ENCODE results near the gene DTNBP1. TPM values are rescaled to one million over a fixed set of nuclear protein-coding genes. Genes with fewer than 3 reads are reported as not detected.

The DTNBP1 gene
- polyA plus RNA-seq, 2 of the 4 experiments (the other 2 are of a cell fraction): 8.4 to 8.7 TPM

- no peak for DNase-seq (ENCODE audit: low read depth in 1 of 2, low spot score in 1 of 2)
- CTCF ChIA-PET: interaction anchor here (1.8 kb wide), 1 partner anchor 105 kb away, joined by 6 read pairs; no protein-coding TSS in a partner anchor
- H3K4me3 ChIP-seq: no peak overlapping the region
- H3K27ac ChIP-seq: no peak overlapping the region
- POLR2A ChIA-PET: no interaction called here
- no peak for FAIRE-seq
- H3K4me1 ChIP-seq: no peaks in the 10 kb centered on the region
- ATAC-seq: no peak
- H3K9me3 ChIP-seq: no peaks in the 10 kb centered on the region
- WGBS (ENCODE audit: missing lambda C conversion rate): 90% methylated on average over 9 of the region's 9 CpGs
- TF ChIP-seq KDM5A (IDR thresholded peaks at IDR 0.05) (no peak), MAZ (IDR thresholded peaks at IDR 0.05; ENCODE audit: borderline replicate concordance, low read depth, low read length) (no peak)
- no peak overlapping the region for H3K4me2 ChIP-seq
These were observed 144.8 kb downstream of the DTNBP1 start for GRCh38 chr6:15518057-15518456.

GRCh38 chr6:15517600-15517999 lies 145.2 kb downstream of the DTNBP1 start:
- 98% methylated on average over 7 of the region's 11 CpGs for WGBS (ENCODE audit: missing lambda C conversion rate)
- no peak overlapping the region for H3K27ac ChIP-seq
- no peak for FAIRE-seq

GRCh38 chr6:15516923-15517560 lies 145.8 kb downstream of the DTNBP1 start:
- Histone ChIP-seq H3K27ac (no peak overlapping the region), H3K4me2 (no peak overlapping the region), H3K4me1 (no peaks in the 10 kb centered on the region), H3K4me3 (no peak overlapping the region), H3K9me3 (no peaks in the 10 kb centered on the region)
- no peak for ATAC-seq
- TF ChIP-seq HDAC2 (IDR thresholded peaks at IDR 0.05) (no peak), HEYL (CRISPR knock-in tag; IDR thresholded peaks at IDR 0.05) (no peak), NFE2L2 (conservative IDR thresholded peaks at IDR 0.05; ENCODE audit: low read length) (no peak), ZNF302 (CRISPR knock-in tag; IDR thresholded peaks at IDR 0.05) (no peak), POLR2A (IDR thresholded peaks at IDR 0.05; ENCODE audit: low read length) (no peak)
- DNase-seq (ENCODE audit: low read depth in 1 of 2, low spot score in 1 of 2): no peak
- 95% methylated on average over 24 of the region's 29 CpGs for WGBS (ENCODE audit: missing lambda C conversion rate)
- CTCF ChIA-PET: no interaction called here
- POLR2A ChIA-PET: no interaction called here
- no peak for FAIRE-seq

More at GRCh38 chr6:15517600-15517999, 145.2 kb downstream of the DTNBP1 start:
- no peak for DNase-seq (ENCODE audit: low read depth in 1 of 2, low spot score in 1 of 2)
- ChIA-PET CTCF (no interaction called here), POLR2A (no interaction called here)
- H3K9me3 ChIP-seq: no peaks in the 10 kb centered on the region
- no peak overlapping the region for H3K4me2 ChIP-seq
- ATAC-seq: no peak
- no peaks in the 10 kb centered on the region for H3K4me1 ChIP-seq
- TF ChIP-seq USF2 (IDR thresholded peaks at IDR 0.05): no peak
- no peak overlapping the region for H3K4me3 ChIP-seq

- Histone ChIP-seq H3K4me3 (no peak overlapping the region), H3K4me1 (no peaks in the 10 kb centered on the region), H3K27ac (no peak overlapping the region), H3K4me2 (no peak overlapping the region), H3K9me3 (no peaks in the 10 kb centered on the region)
- CTCF ChIA-PET: no interaction called here
- no peak for DNase-seq (ENCODE audit: low read depth in 1 of 2, low spot score in 1 of 2)
- no peak for TF ChIP-seq CBX8 (IDR thresholded peaks at IDR 0.05)
- no peak for ATAC-seq
- 94% methylated on average over 10 of the region's 13 CpGs for WGBS (ENCODE audit: missing lambda C conversion rate)
- POLR2A ChIA-PET: no interaction called here
- no peak for FAIRE-seq
These were observed 146.4 kb downstream of the DTNBP1 start for GRCh38 chr6:15516378-15516777.

- DNase-seq (ENCODE audit: low read depth in 1 of 2, low spot score in 1 of 2): no peak
- Histone ChIP-seq H3K4me3 (no peak overlapping the region), H3K4me1 (no peaks in the 10 kb centered on the region), H3K4me2 (no peak overlapping the region), H3K27ac (no peak overlapping the region), H3K9me3 (no peaks in the 10 kb centered on the region)
- CTCF ChIA-PET: no interaction called here
- WGBS (ENCODE audit: missing lambda C conversion rate): 92% methylated on average over 18 of the region's 18 CpGs
- POLR2A ChIA-PET: no interaction called here
- ATAC-seq: no peak
- TF ChIP-seq ZFP36 (IDR thresholded peaks at IDR 0.05; ENCODE audit: borderline replicate concordance, partially characterized antibody) (no peak), ZC3H11A (IDR thresholded peaks at IDR 0.05) (no peak), KDM5A (IDR thresholded peaks at IDR 0.05) (no peak), HEYL (CRISPR knock-in tag; IDR thresholded peaks at IDR 0.05) (no peak), HES2 (IDR thresholded peaks at IDR 0.05) (no peak), MAZ (IDR thresholded peaks at IDR 0.05; ENCODE audit: borderline replicate concordance, low read depth, low read length) (no peak), ZNF302 (CRISPR knock-in tag; IDR thresholded peaks at IDR 0.05) (no peak), HOXB5 (CRISPR knock-in tag; IDR thresholded peaks at IDR 0.05) (no peak), TP53 (CRISPR knock-in tag; IDR thresholded peaks at IDR 0.05) (no peak), RARB (CRISPR knock-in tag; IDR thresholded peaks at IDR 0.05) (no peak), SMC3 (IDR thresholded peaks at IDR 0.05) (no peak), CEBPB (IDR thresholded peaks at IDR 0.05) (no peak), CBX8 (IDR thresholded peaks at IDR 0.05) (no peak), BCL3 (IDR thresholded peaks at IDR 0.05) (no peak), RAD21 (conservative IDR thresholded peaks at IDR 0.05 in 1 of 2, IDR thresholded peaks at IDR 0.05 in 1 of 2) (no peak), CHD2 (IDR thresholded peaks at IDR 0.05; ENCODE audit: low read length, partially characterized antibody) (no peak), BHLHE40 (IDR thresholded peaks at IDR 0.05; ENCODE audit: low read depth, low read length) (no peak), FOXS1 (CRISPR knock-in tag; IDR thresholded peaks at IDR 0.05) (no peak), MAX (IDR thresholded peaks at IDR 0.05) (no peak), EHMT2 (IDR thresholded peaks at IDR 0.05; ENCODE audit: low read depth) (no peak)
- FAIRE-seq: no peak
These were observed 147.0 kb downstream of the DTNBP1 start for GRCh38 chr6:15515660-15516375.
